ENCODE measurements around the gene PCNP.
"Not testable (repeated sequence)": the region's sequence is repeated elsewhere in the genome, so short reads cannot be mapped to it uniquely, and the experiment has no call there.

PCNP gene

DNA sequence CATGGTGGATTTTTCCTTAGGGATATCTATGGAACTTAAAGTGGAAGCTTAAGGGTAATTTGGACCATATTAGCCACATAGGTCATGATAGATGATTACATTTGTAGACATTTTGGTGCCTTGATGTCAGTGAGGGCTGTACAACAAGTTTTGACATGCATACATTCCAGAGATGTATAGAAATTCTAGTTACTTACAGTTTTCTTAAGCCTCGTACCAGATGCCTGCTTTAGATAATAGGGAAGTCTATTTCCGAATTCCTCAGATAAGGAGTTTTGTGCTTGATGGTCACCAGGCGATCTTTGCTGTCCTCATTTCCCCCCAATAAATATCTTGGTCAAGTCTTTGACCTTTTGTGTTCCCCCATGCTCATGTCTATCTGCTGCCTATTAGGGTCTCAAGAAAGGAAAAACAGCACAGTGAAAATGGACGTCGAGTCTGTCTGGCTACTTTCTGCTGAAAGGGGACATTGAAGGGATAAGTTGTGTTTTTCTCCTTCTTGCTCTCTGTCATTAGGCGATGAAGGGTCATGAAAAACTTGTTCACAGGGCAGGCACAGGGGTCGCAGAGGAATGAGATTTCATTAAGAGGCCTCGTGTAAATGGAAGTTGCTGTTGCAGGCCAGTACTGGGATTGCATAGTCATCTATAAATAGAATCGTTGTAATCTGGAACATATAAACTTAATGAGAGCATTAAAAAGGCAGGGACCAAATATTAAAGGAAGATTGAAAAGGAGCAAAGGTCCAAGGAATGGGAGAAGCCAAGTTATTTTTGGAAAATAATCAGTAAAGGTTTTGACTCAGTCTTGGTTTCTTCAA lies 41.0 kb upstream of the PCNP start:
- TF ChIP-seq, protein P1, sequence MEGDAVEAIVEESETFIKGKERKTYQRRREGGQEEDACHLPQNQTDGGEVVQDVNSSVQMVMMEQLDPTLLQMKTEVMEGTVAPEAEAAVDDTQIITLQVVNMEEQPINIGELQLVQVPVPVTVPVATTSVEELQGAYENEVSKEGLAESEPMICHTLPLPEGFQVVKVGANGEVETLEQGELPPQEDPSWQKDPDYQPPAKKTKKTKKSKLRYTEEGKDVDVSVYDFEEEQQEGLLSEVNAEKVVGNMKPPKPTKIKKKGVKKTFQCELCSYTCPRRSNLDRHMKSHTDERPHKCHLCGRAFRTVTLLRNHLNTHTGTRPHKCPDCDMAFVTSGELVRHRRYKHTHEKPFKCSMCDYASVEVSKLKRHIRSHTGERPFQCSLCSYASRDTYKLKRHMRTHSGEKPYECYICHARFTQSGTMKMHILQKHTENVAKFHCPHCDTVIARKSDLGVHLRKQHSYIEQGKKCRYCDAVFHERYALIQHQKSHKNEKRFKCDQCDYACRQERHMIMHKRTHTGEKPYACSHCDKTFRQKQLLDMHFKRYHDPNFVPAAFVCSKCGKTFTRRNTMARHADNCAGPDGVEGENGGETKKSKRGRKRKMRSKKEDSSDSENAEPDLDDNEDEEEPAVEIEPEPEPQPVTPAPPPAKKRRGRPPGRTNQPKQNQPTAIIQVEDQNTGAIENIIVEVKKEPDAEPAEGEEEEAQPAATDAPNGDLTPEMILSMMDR (conservative IDR thresholded peaks at IDR 0.05) = no peak
- no peak for TF ChIP-seq ZFX (IDR thresholded peaks at IDR 0.05)
- no peak overlapping the region for H3K27ac ChIP-seq

- TF ChIP-seq, protein P1 (conservative IDR thresholded peaks at IDR 0.05) = no peak
- no peak for TF ChIP-seq ZFX (IDR thresholded peaks at IDR 0.05)
These were observed 40.4 kb upstream of the PCNP start for GRCh38 chr3:101533603-101533968.

GRCh38 chr3:101535221-101535620 lies 38.8 kb upstream of the PCNP start:
- TF ChIP-seq ZFX (IDR thresholded peaks at IDR 0.05) = no peak
- TF ChIP-seq, protein P1 (conservative IDR thresholded peaks at IDR 0.05) = no peak
- no peak overlapping the region for H3K27ac ChIP-seq

More at GRCh38 chr3:101533603-101533968, 40.4 kb upstream of the PCNP start:
- no peak overlapping the region for H3K27ac ChIP-seq

GRCh38 chr3:101536266-101536665 lies 37.7 kb upstream of the PCNP start:
- no peak overlapping the region for H3K27ac ChIP-seq
- TF ChIP-seq, protein P1 (conservative IDR thresholded peaks at IDR 0.05) = no peak
- no peak for TF ChIP-seq ZFX (IDR thresholded peaks at IDR 0.05)

- not testable (repeated sequence) for H3K27ac ChIP-seq
These were observed 37.0 kb upstream of the PCNP start for GRCh38 chr3:101536955-101537354.

- no peak overlapping the region for H3K27ac ChIP-seq
- TF ChIP-seq, protein P1 (conservative IDR thresholded peaks at IDR 0.05) = no peak
- no peak for TF ChIP-seq ZFX (IDR thresholded peaks at IDR 0.05)
These were observed 31.0 kb upstream of the PCNP start for GRCh38 chr3:101542957-101543356.

- TF ChIP-seq, protein P1 (conservative IDR thresholded peaks at IDR 0.05) = peak; percentile 14; the same call in 1 of the 2 replicates
- TF ChIP-seq ZFX (IDR thresholded peaks at IDR 0.05) = no peak
- no peak overlapping the region for H3K27ac ChIP-seq
These were observed 29.7 kb upstream of the PCNP start for GRCh38 chr3:101544161-101544850.

All from C4-2B (cell line).